WTC11 (cell line): ENCODE measurements around the gene PCYOX1L.

Experiments
- CREB1 ChIP-seq: sonication (generic); formaldehyde crosslinking; IDR thresholded peaks from 2 replicates; pipeline ENCODE4 v1.8.0; 2023; ENCODE audit warnings: mild to moderate bottlenecking, missing genetic modification reagents
- CTCF ChIP-seq: fragments of 200-600 bp; IDR thresholded peaks from 2 replicates; pipeline ENCODE4 v1.8.0; 2022; ENCODE audit warnings: antibody characterized with exemption
- MAX ChIP-seq: sonication (generic); formaldehyde crosslinking; IDR thresholded peaks from 2 replicates; pipeline ENCODE4 v1.8.0; 2022; ENCODE audit warnings: mild to moderate bottlenecking, missing genetic modification reagents
- NFYB ChIP-seq: sonication (generic); formaldehyde crosslinking; conservative IDR thresholded peaks from 2 replicates; pipeline ENCODE4 v1.8.0; 2022; ENCODE audit warnings: low read depth, missing genetic modification reagents
- SMAD4 ChIP-seq: sonication (generic); formaldehyde crosslinking; IDR thresholded peaks from 2 replicates; pipeline ENCODE4 v1.8.0; 2022; ENCODE audit warnings: mild to moderate bottlenecking, missing genetic modification reagents
- TCF7 ChIP-seq: sonication (generic); formaldehyde crosslinking; IDR thresholded peaks from 2 replicates; pipeline ENCODE4 v1.8.0; 2022; ENCODE audit warnings: mild to moderate bottlenecking, low read depth, missing genetic modification reagents, moderate library complexity
- TP53 ChIP-seq: sonication (generic); formaldehyde crosslinking; IDR thresholded peaks from 2 replicates; pipeline ENCODE4 v1.8.1; 2023; ENCODE audit warnings: mild to moderate bottlenecking, missing genetic modification reagents
- ZNF232 ChIP-seq: sonication (generic); formaldehyde crosslinking; IDR thresholded peaks from 2 replicates; pipeline ENCODE4 v1.8.0; 2022; ENCODE audit warnings: mild to moderate bottlenecking, missing genetic modification reagents
- TF ChIP-seq, protein P1 (sequence below): sonication (generic); formaldehyde crosslinking; IDR thresholded peaks from 2 replicates; pipeline ENCODE4 v1.8.1; 2022; ENCODE audit warnings: mild to moderate bottlenecking, moderate library complexity, missing genetic modification reagents
- TF ChIP-seq, protein P2 (sequence below): sonication (generic); formaldehyde crosslinking; IDR thresholded peaks from 2 replicates; pipeline ENCODE4 v1.8.1; 2023; ENCODE audit warnings: mild to moderate bottlenecking, missing genetic modification reagents, moderate library complexity

DNA sequence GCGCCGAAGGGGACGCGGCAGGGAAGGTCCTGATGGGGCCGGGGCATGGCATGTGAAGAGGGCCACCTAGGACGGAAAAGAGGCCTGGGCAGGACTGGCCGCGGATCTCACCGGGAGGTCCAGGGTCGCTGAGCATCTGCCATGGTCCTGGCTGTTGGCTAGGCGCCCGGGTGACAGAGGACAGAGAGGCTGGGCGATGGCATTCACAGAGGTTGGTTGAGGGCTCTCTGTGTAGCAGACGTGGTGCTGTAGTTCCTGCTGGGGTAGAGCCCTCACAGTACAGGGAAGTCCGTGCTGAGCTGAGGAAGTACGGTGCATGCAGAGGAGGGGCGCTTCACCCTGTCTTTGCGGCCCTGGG, 427 bp downstream of the PCYOX1L start:
- TF ChIP-seq CTCF: no peak
- TF ChIP-seq, protein P1, sequence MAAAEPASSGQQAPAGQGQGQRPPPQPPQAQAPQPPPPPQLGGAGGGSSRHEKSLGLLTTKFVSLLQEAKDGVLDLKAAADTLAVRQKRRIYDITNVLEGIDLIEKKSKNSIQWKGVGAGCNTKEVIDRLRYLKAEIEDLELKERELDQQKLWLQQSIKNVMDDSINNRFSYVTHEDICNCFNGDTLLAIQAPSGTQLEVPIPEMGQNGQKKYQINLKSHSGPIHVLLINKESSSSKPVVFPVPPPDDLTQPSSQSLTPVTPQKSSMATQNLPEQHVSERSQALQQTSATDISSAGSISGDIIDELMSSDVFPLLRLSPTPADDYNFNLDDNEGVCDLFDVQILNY (CRISPR knock-in tag): no peak
- TF ChIP-seq, protein P2, sequence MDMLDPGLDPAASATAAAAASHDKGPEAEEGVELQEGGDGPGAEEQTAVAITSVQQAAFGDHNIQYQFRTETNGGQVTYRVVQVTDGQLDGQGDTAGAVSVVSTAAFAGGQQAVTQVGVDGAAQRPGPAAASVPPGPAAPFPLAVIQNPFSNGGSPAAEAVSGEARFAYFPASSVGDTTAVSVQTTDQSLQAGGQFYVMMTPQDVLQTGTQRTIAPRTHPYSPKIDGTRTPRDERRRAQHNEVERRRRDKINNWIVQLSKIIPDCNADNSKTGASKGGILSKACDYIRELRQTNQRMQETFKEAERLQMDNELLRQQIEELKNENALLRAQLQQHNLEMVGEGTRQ (CRISPR knock-in tag): no peak
- TF ChIP-seq NFYB: no peak
- TF ChIP-seq ZNF232 (CRISPR knock-in tag): no peak
- TF ChIP-seq TCF7: no peak
- TF ChIP-seq TP53 (CRISPR knock-in tag): no peak
- TF ChIP-seq SMAD4: no peak
- TF ChIP-seq MAX (CRISPR knock-in tag): no peak
- TF ChIP-seq CREB1 (CRISPR knock-in tag): no peak
